Measurements from ENCODE around the gene DNAAF1. TPM values are rescaled to one million over a fixed set of nuclear protein-coding genes. Genes with fewer than 3 reads are reported as not detected.

The DNAAF1 gene
- total RNA-seq, 4 donors from 2014 or later, result 0.44 to 0.85 TPM; not detected in 2

- TF ChIP-seq, protein P1, sequence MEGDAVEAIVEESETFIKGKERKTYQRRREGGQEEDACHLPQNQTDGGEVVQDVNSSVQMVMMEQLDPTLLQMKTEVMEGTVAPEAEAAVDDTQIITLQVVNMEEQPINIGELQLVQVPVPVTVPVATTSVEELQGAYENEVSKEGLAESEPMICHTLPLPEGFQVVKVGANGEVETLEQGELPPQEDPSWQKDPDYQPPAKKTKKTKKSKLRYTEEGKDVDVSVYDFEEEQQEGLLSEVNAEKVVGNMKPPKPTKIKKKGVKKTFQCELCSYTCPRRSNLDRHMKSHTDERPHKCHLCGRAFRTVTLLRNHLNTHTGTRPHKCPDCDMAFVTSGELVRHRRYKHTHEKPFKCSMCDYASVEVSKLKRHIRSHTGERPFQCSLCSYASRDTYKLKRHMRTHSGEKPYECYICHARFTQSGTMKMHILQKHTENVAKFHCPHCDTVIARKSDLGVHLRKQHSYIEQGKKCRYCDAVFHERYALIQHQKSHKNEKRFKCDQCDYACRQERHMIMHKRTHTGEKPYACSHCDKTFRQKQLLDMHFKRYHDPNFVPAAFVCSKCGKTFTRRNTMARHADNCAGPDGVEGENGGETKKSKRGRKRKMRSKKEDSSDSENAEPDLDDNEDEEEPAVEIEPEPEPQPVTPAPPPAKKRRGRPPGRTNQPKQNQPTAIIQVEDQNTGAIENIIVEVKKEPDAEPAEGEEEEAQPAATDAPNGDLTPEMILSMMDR (IDR thresholded peaks at IDR 0.05; ENCODE audit: low read depth), result no peak
These were observed 73.2 kb downstream of the DNAAF1 start for GRCh38 chr16:84218176-84218823.

DNA sequence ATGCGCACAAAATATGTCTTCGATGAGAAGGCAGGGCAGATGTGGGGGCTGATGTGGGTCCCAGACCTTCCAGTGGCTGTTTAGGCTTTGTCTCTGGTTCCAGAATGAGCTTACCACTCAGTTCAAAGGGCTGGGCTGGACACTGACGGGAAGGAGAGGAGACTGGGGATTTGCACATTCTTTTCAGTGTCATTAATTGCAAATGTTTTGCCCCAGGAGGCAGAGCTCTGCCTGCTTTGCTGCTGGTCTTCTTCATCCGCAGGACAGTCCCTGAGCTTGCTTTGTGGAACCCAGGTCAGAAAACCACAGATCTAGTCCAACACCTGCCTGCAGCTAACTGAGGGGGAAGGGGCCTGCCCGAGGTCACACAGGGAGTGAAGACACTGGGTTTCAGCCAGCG lies 73.8 kb downstream of the DNAAF1 start:
- TF ChIP-seq, protein P1 (IDR thresholded peaks at IDR 0.05; ENCODE audit: low read depth), result no peak

DNA sequence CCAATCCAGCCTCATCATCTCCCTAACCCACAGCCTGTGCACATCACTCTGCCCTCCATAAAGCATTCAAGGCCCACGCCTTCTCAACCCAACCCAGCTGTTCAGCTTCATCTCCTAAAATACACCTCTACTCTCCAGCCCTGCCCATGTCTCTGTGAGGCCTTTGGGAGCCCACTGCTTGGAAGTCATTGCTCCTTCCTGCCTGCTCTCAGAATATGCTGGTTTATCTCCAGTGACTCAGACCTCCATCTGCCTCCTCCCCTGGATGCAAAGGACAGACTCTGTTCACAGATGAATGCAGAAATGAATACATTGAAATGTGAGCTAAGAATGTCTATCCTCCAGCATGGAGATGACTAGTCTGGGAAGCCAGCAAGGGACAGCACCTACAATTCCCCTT lies 75.7 kb downstream of the DNAAF1 start:
- TF ChIP-seq, protein P1 (IDR thresholded peaks at IDR 0.05; ENCODE audit: low read depth), result no peak

GRCh38 chr16:84223456-84223855 lies 78.3 kb downstream of the DNAAF1 start:
- TF ChIP-seq, protein P1 (IDR thresholded peaks at IDR 0.05; ENCODE audit: low read depth), result no peak

- TF ChIP-seq, protein P1 (IDR thresholded peaks at IDR 0.05; ENCODE audit: low read depth), result no peak
These were observed 79.4 kb downstream of the DNAAF1 start for GRCh38 chr16:84224554-84224953.

DNA sequence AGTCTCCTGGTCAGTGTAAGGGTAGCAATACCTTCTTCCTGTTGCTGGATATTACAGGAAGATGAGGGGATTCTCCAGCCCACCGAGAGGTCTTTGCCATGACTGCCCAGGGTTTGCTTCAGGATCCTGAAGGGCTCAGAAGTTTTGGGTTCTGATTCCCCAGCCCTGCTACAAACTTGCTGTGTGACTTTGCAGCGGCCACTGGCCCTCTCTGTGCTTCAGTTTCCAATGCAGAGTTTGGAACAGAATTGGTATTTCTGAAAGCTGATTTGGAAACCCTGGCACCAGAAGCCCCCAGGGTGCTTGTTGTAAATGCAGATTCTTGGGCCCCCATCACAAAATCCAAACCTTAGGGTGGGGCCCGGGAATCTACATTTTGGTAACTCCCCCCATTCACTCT lies 80.0 kb downstream of the DNAAF1 start:
- TF ChIP-seq, protein P1 (IDR thresholded peaks at IDR 0.05; ENCODE audit: low read depth), result no peak

DNA sequence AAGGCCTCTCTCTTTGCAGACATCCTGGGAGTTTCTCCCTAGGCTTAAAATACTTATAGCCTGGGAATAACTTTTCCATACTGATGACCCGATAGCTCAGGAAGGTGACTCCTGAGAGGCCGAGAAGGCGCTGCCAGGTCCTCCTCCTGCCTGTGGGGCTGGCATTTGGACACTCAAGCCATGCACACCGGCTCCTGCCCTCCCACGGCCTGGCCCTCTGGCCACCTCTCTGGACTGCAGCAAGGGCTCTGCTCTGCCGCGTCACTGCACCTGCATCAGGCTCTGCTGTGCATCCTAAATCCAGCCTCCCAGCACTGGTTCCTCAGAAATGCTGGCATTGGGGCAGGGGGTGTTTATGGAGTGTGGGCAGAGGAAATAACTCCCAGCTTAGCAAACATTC lies 80.5 kb downstream of the DNAAF1 start:
- TF ChIP-seq, protein P1 (IDR thresholded peaks at IDR 0.05; ENCODE audit: low read depth), result no peak

Data from subcutaneous adipose tissue (tissue), 4 donors.